ENCODE measurements around the gene HCAR3.
"Not testable (repeated sequence)": the region's sequence is repeated elsewhere in the genome, so short reads cannot be mapped to it uniquely, and the experiment has no call there.

HCAR3 gene

DNA sequence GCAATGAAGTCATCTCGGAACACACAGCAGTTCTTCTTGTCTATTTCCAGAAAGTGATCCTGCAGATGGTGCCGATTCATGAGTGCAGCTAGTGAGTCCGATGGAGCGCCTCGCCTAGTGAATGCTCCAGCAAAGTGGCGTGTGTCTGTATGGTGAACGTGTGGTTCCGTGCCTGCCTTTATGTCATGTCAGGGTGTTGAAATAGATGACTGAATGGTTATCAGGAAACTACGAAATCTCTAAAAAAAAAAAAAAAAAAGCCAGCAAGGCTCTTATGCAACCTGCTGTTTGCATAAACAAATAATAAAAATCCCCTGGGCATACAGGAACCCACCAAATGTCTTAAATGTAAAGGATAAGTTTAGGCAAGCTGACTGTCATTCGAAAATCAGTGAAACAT, at the start of gene HCAR3:
HCAR3 (minus strand) TSS at position 154 of the 400 bp plus-strand sequence; CDS start at position 80, 74 bp downstream.
- POLR2A ChIA-PET; CTCF ChIA-PET; DNase-seq (ENCODE audit: extremely low spot score): not testable (repeated sequence)

DNA sequence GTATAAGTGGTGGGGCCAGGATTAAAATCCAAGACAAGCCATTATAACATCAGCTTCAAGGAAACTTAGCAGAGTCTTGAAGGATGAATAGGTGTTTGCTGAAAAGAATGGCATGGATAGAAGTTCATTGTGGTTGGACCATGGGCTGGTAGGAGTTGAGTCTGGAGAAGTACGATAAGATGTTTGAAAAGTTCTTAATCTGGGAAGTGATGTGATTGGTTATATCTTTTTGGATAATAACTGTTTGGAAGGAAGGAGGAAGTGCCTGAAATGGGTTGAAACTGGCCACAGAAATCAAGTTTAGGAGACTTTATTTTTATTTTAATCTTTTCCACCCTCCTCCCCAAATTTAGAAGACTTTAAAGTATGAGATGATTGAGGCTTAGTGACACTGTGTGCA, 41.0 kb upstream of the HCAR3 start:
- CTCF ChIA-PET = no interaction called here

DNA sequence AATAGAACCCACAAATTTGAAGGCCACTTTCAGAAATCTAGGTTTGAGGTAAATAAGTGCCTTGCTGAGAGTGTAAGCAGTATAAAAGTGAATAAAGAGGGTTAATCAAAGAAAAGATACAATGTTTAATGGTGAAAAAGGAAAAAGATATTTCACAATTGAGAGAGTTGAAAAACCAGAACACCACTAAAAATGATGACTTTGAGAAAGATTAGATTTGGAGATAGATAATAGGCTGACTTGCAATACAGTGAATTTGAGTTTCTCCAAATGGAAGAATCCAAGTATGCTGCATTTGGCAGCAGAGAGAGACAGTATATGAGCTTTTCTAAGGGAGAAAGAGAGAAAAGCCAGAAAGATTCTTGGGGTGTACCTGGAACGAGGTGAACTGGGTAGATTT, 38.2 kb upstream of the HCAR3 start:
- no peak for TF ChIP-seq ZNF384 (IDR thresholded peaks at IDR 0.05)
- TF ChIP-seq NFRKB (IDR thresholded peaks at IDR 0.05) = no peak
- no peak for TF ChIP-seq TARDBP (IDR thresholded peaks at IDR 0.05)
- TF ChIP-seq HDGF (IDR thresholded peaks at IDR 0.05; ENCODE audit: borderline replicate concordance) = no peak
- TF ChIP-seq SUZ12 (IDR thresholded peaks at IDR 0.05) = no peak
- no peak for TF ChIP-seq FOXA1 (IDR thresholded peaks at IDR 0.05)
- TF ChIP-seq ARNT (IDR thresholded peaks at IDR 0.05) = no peak
- no peak for TF ChIP-seq FOXK2 (IDR thresholded peaks at IDR 0.05)
- TF ChIP-seq L3MBTL2 (conservative IDR thresholded peaks at IDR 0.05) = no peak
- TF ChIP-seq SP1 (IDR thresholded peaks at IDR 0.05) = no peak
- TF ChIP-seq FOXM1 (IDR thresholded peaks at IDR 0.05; ENCODE audit: borderline replicate concordance) = no peak
- no peak for TF ChIP-seq BHLHE40 (IDR thresholded peaks at IDR 0.05; ENCODE audit: borderline replicate concordance)
- POLR2A ChIA-PET = no interaction called here
- DNase-seq (ENCODE audit: extremely low spot score) = no peak
- CTCF ChIA-PET = no interaction called here

More for the DNA sequence above, 41.0 kb upstream of the HCAR3 start:
- no peak for TF ChIP-seq BHLHE40 (IDR thresholded peaks at IDR 0.05; ENCODE audit: borderline replicate concordance)
- TF ChIP-seq, protein P1, sequence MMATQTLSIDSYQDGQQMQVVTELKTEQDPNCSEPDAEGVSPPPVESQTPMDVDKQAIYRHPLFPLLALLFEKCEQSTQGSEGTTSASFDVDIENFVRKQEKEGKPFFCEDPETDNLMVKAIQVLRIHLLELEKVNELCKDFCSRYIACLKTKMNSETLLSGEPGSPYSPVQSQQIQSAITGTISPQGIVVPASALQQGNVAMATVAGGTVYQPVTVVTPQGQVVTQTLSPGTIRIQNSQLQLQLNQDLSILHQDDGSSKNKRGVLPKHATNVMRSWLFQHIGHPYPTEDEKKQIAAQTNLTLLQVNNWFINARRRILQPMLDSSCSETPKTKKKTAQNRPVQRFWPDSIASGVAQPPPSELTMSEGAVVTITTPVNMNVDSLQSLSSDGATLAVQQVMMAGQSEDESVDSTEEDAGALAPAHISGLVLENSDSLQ (IDR thresholded peaks at IDR 0.05) = no peak
- TF ChIP-seq FOXM1 (IDR thresholded peaks at IDR 0.05; ENCODE audit: borderline replicate concordance) = no peak
- no peak for TF ChIP-seq HDGF (IDR thresholded peaks at IDR 0.05; ENCODE audit: borderline replicate concordance)
- no peak for TF ChIP-seq FOXA1 (IDR thresholded peaks at IDR 0.05)
- TF ChIP-seq ELF4 (IDR thresholded peaks at IDR 0.05) = no peak
- TF ChIP-seq SP1 (IDR thresholded peaks at IDR 0.05) = no peak
- no peak for TF ChIP-seq ZNF384 (IDR thresholded peaks at IDR 0.05)
- no peak for TF ChIP-seq ARNT (IDR thresholded peaks at IDR 0.05)
- TF ChIP-seq LEF1 (IDR thresholded peaks at IDR 0.05; ENCODE audit: borderline replicate concordance) = no peak
- TF ChIP-seq L3MBTL2 (conservative IDR thresholded peaks at IDR 0.05) = no peak
- TF ChIP-seq SUZ12 (IDR thresholded peaks at IDR 0.05) = no peak
- TF ChIP-seq NFRKB (IDR thresholded peaks at IDR 0.05) = no peak
- no peak for TF ChIP-seq TARDBP (IDR thresholded peaks at IDR 0.05)
- TF ChIP-seq CTBP1 (IDR thresholded peaks at IDR 0.05; ENCODE audit: borderline replicate concordance) = no peak
- TF ChIP-seq FOXK2 (IDR thresholded peaks at IDR 0.05) = no peak
- POLR2A ChIA-PET = no interaction called here
- DNase-seq (ENCODE audit: extremely low spot score) = no peak

DNA sequence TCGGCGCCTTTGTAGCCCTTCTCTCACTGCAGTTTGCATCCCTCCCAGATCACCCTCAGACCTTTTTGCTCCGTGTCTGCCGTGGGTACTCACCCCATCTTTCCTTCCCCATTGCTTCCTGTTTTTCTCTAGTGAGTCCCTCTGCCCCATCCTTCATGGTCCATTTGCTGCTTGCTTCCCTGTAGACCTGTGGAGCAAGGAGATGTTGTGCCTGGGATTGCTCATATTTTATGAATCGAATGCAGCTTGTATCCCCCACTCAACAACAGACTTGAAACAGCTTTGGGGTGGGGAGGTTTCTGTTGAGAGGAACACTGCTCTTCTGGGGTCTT, 36.7 kb upstream of the HCAR3 start:
- TF ChIP-seq, protein P1 (IDR thresholded peaks at IDR 0.05) = no peak
- no peak for TF ChIP-seq BHLHE40 (IDR thresholded peaks at IDR 0.05; ENCODE audit: borderline replicate concordance)
- POLR2A ChIA-PET = interaction anchor here (1.0 to 1.1 kb wide), 3 partner anchors 8 to 353 kb away, joined by 3 to 4 read pairs (median 3); no protein-coding TSS in a partner anchor
- no peak for DNase-seq (ENCODE audit: extremely low spot score)
- CTCF ChIA-PET = no interaction called here

DNA sequence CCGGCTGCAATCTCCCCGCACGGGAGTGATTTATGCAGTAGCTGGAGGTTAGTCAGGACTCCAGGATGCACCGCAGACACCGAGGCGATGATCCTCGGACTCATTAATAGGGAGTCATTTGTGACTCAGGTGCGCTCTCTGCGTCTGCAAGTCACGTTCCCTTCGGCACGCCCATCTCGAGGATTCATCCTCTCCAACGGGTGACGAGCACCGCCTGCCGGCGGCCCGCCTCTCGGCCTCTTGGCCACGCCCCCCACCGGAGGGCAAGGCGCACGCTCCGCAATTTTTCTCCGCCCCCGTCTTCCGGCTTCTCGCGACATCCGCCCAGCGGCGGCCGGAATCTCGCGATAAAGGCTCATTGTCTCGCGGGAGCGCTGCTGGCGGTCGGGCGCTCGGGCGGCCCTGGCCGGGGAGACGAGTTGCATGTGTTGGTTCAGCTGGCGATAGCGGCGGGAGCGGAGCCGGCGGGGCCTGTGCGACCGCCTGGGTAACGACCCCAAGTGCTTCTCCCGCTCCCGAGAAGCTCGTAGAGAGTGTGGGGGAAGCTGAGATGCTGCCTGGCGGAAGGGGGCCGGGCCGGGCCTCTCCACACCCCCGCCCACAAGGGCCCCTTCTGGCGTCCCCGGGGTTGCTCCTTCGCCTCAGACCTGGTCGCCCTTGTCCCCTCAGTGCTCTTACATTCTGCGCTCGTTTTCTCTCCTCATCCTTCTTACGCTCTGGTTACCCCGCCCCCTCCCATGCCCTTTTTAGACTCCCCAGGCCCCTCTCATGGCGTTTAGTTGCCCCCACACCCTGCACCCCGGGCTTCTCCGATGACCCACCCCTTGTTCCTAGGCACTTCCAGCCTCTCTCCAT, 36.1 kb upstream of the HCAR3 start, which contains the start of gene DENR:
DENR (plus strand) TSS at position 361 of the 855 bp plus-strand sequence. CDS start 878 bp downstream, outside the sequence.
- CTCF ChIA-PET = no interaction called here
- peak; percentile 97 for DNase-seq (ENCODE audit: extremely low spot score)
- 0 out of 2 replicates have a peak, but pooled peaks have one; percentile 17 for TF ChIP-seq ARNT (IDR thresholded peaks at IDR 0.05)
- peak; percentile 72 for TF ChIP-seq ELF4 (IDR thresholded peaks at IDR 0.05)
- TF ChIP-seq LEF1 (IDR thresholded peaks at IDR 0.05; ENCODE audit: borderline replicate concordance) = no peak
- TF ChIP-seq SP1 (IDR thresholded peaks at IDR 0.05) = peak; percentile 96
- no peak for TF ChIP-seq FOXM1 (IDR thresholded peaks at IDR 0.05; ENCODE audit: borderline replicate concordance)
- TF ChIP-seq FOXK2 (IDR thresholded peaks at IDR 0.05) = no peak
- 0 out of 2 replicates have a peak, but pooled peaks have one; percentile 3 for TF ChIP-seq CTBP1 (IDR thresholded peaks at IDR 0.05; ENCODE audit: borderline replicate concordance)
- TF ChIP-seq, protein P1 (IDR thresholded peaks at IDR 0.05) = peak; percentile 64
- no peak for TF ChIP-seq ZNF384 (IDR thresholded peaks at IDR 0.05)
- no peak for TF ChIP-seq NFRKB (IDR thresholded peaks at IDR 0.05)
- POLR2A ChIA-PET = interaction anchor here (0.6 to 1.1 kb wide), 4 partner anchors 9 to 352 kb away, joined by 3 to 4 read pairs (median 3); partner anchors contain the start of gene ZCCHC8

DNA sequence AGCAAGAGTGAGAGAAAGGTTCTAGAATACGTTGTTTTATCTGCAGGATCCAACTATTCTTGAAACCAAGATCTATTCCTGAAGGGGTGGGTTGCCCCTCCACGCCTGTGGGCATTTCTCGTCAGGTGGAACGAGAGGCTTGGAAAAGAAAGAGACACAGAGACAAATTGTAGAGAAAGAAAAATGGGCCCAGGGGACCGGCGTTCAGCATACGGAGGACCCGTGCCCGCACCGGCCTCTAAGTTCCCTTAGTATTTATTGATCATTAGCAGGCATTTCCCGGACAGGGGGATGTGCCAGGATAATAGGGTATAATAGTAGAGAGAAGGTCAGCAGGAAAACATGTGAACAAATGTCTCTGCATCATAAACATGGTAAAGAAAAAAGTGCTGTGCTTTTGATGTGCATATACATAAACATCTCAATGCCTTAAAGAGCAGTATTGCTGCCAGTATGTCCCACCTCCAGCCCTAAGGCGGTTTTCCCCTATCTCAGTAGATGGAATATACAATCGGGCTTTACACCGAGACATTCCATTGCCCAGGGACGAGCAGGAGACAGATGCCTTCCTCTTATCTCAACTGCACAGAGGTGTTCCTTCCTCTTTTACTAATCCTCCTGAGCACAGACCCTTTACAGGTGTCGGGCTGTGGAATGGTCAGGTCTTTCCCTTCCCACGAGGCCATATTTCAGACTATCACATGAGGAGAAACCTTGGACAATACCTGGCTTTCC, 34.3 kb upstream of the HCAR3 start:
- CTCF ChIA-PET; POLR2A ChIA-PET; DNase-seq (ENCODE audit: extremely low spot score): not testable (repeated sequence)
